ENCODE data around the gene IFITM5.

DNA sequence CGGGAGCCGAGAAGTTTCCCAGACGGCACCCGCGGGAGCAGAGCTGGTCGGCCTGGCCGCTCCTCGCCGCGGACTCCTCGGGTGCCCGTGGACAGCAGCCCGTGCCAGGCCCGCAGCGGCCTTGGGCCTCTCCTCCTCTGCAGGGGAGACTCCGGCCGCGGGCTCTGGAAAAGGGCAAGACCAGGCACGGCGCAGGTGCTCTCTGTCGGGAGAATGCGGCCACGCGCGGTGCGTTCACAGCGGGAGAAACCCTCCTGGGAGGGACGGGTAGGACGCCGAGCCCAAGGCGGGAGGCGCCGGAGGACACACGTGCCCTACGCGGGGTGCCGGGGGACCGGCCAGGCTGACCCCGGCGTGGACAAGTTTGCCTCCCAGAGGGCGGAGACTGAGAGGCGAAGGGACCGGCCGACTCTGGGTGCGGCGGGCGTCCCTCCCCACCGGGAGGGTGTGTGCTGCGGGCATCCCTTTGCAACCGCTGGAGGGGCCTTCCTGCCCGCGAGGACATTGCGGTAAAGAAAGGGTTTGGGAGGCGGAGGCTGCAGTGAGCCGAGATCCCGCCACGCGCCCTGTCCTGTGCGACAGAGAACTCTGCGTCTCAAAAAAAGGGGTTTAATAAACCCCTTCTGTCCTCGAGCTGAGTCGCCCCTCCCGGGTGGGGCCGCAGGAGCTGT is 16.8 kb upstream of the IFITM5 start:
- TF ChIP-seq POLR2A (IDR thresholded peaks at IDR 0.05) (no peak), POLR2AphosphoS5 (IDR thresholded peaks at IDR 0.05) (peak; percentile 68 to 89 (median 71))
- TF ChIP-seq, protein P1, sequence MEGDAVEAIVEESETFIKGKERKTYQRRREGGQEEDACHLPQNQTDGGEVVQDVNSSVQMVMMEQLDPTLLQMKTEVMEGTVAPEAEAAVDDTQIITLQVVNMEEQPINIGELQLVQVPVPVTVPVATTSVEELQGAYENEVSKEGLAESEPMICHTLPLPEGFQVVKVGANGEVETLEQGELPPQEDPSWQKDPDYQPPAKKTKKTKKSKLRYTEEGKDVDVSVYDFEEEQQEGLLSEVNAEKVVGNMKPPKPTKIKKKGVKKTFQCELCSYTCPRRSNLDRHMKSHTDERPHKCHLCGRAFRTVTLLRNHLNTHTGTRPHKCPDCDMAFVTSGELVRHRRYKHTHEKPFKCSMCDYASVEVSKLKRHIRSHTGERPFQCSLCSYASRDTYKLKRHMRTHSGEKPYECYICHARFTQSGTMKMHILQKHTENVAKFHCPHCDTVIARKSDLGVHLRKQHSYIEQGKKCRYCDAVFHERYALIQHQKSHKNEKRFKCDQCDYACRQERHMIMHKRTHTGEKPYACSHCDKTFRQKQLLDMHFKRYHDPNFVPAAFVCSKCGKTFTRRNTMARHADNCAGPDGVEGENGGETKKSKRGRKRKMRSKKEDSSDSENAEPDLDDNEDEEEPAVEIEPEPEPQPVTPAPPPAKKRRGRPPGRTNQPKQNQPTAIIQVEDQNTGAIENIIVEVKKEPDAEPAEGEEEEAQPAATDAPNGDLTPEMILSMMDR (IDR thresholded peaks at IDR 0.05 in 8 of 11, conservative IDR thresholded peaks at IDR 0.05 in 3 of 11): no peak

Measured in spleen (tissue), 7 donors.